Measurements from ENCODE around the gene KLK1. TPM values are rescaled to one million over a fixed set of nuclear protein-coding genes. Genes with fewer than 3 reads are reported as not detected.
"Not testable (repeated sequence)": the region's sequence is repeated elsewhere in the genome, so short reads cannot be mapped to it uniquely, and the experiment has no call there.

KLK1 gene
- total RNA-seq, 1 donor from 2014 or later, result 1.1 TPM

DNA sequence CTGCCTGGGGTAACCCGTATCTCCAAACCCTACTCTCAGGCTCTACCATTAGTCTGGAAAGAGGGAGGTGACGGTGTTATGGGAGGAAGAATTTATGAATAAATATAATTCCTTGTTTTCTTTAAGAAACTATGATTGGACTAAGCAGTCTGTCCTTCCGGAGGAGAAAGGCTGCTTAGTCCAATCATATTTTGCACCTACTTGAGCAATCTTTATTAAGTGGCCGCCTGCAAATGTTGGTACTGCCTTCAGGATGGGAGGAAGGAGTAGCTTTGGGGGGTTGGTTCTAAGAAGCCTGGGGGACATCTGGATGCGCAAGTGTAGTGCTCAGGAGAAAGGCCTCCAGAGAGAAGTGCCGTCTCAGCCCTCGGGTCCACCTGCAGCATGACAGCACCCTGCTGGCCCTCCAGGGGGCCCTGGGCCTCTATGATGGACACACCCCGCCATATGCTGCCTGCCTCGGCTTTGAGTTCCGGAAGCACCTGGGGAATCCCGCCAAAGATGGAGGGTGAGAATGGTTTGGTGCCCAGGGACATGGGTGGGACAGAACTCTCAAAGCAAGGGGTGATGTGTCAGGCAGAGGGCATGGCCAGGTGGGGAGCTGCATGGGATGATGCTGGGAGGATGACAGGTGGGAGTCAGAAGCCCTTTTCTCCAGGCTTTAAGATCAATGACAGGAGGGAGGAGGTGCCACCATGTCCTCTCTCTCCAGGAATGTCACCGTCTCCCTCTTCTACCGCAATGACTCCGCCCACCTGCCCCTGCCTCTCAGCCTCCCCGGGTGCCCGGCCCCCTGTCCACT, 29.3 kb downstream of the KLK1 start:
- no peak for DNase-seq (ENCODE audit: low spot score)

DNA sequence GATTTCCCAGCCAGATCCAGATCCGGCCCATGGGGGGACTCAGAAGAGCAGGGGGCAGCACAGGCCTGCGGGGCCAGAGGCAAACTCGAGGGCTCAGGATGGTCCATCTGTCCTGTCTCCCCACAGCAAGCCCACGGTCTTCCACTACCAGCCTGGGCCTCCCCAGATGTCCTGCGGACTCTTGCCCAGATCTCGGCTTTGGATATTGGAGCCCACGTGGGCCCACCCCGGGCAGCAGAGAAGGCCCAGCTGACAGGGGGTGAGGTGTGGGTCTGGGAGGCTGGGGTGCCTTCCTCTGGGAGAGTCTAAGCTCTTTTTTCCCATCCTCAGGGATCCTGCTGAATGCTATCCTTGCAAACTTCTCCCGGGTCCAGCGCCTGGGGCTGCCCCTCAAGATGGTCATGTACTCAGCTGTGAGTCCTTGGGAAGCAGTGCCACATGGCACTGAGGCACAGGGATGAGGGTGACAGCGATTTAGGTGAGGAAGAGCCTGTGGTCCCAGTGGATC, 30.0 kb downstream of the KLK1 start:
- no peak for DNase-seq (ENCODE audit: low spot score)

DNA sequence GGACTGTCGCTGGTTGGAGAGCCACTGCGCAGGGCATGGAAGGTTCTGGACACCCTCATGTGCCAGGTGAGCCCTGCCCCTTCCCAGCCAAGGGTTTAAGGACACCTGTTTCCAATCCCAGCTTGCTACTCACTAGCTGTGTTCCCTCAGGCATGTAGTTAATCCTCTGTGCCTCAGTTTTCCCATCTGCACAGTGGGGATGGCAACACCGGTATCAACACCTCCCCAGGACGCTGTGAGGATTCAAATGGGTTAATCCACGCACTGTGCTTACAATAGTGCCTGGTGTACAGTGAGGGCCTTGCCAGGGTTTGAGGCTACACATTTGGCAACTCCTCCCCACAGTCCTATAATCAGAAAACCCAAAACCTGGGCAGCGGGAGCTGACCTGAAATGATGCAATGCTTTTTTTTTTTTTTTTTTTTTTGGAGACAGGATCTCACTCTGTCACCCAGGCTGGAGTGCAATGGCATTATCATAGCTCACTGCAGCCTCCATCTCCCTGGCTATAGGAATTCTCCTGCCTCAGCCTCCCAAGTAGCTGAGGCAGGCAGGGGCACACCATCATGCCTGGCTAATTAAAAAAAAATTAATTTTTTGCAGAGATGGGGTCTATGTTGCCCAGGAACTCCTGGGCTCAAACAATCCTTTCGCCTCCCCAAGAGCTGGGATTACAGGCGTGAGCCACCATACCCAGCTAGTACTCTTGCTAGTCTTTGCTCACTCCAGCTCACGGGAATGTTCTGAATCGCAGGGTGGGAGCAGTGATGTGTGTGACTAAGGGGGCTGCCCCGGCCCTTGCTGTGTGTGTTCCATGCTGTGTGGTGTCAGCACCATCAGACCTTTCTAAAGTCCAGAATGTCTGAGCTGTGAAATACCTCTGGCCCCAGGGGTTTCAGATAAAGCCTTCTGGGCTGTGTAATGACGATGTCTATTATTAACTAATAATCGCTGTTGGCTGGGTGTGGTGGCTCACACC, 31.0 kb downstream of the KLK1 start:
- DNase-seq (ENCODE audit: low spot score), result no peak

DNA sequence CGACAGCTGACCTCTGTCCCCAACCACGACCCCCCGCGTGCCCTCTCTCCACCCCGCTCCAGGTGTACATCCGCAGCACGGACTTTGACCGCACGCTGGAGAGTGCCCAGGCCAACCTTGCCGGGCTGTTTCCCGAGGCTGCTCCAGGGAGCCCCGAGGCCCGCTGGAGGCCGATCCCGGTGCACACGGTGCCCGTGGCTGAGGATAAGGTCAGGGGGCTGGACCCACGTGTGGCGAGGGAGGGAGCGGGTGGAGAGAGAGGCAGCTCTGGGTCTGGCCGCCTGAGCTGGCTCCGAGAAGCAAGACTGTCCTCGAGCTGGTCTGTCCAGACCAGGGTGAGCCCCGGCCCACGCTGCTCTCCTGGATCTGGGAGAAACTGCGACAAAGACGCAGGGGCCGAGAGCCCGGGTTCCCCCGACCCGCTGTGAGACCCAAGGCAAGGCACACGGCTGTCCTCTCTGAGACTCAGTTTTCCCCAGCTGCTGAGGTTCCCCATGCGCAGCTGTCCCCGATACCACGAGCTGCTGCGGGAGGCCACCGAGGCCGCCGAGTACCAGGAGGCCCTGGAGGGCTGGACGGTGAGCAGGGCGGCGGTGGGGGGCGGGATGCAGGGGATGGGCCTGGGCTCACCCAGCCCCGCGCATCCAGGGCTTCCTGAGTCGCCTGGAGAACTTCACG, 31.9 kb downstream of the KLK1 start:
- no peak for DNase-seq (ENCODE audit: low spot score)

DNA sequence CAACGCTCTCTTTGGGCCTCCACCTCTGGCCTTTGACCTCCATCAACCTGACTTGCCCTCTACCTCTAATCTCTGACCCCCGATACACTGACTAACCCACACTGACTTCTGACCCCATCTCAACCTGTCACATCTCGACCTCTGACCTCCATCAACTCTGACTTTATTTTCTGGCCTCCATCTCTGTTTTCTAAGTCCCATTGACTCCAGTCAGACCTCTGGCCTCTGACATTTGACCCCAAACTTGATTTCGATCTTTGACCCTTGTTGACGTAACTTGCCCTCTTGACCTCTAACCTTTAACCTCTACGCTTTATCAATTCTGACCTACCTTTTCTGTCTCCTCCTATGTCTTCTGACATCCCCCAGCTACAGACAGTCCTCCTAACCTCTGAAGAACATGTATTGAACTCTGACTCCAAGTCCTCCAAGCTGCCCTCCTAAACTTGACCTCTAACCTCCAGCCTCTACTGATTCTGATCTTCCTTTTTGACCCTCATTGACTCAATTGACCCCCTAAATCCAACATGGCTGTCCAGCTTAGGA, 32.6 kb downstream of the KLK1 start:
- no peak for DNase-seq (ENCODE audit: low spot score)

DNA sequence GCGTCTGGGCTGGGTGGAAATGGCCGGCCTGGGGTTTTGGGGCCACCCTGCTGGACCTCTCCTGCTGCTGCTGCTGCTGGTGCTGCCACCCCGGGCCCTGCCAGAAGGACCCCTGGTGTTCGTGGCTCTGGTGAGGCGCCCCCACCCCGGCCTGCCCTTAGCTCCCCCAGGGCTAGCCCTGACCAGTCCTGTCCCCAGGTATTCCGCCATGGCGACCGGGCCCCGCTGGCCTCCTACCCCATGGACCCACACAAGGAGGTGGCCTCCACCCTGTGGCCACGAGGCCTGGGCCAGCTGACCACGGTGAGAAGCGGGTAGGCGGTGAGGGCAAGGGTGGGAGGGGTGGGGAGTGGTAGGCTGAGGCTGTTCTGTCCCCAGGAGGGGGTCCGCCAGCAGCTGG, 33.2 kb downstream of the KLK1 start, which contains the start of gene ACP4:
ACP4 (plus strand) TSS at position 20 of the 400 bp plus-strand sequence; CDS start at position 20, 0 bp downstream.
- DNase-seq (ENCODE audit: low spot score), result no peak

DNA sequence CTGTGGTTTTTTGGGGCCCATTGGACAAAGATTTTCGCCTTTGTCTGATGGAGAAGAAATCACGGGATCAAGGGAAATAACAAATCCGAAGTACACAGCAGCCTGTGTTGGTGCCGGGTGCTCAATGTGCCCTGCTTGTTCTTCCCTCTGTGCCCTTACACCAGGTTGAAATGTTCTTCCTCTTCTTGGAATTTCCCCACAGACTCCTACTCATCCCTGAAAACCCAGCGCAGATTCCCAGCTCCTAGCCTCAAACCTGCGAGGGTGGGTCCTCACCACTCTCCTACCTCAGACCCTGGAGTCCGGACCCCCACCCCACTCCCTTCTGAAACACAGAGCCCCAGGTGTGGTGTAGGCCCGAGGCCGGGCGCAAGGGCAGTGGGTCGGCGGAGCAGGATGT, 38.3 kb downstream of the KLK1 start:
- no peak for DNase-seq (ENCODE audit: low spot score)

DNA sequence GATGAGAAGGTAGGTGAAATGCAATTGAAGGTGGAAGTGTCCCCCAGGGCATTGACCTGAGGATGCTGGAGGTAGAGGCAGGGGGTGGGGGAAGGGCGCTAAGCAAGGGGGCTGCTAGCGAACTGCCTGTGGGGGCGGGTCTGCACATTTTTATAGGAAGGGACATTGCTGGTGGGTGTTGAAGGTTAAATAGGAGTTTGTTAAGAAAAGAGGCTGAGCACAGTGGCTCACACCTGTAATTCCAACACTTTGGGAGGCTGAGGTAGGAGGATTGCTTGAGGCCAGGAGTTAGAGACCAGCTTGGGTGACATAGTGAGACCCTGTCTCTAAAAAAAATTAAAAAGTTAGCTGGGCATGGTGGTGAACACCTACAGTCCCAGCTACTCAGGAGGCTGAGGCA, 38.9 kb downstream of the KLK1 start:
- no peak for DNase-seq (ENCODE audit: low spot score)

DNA sequence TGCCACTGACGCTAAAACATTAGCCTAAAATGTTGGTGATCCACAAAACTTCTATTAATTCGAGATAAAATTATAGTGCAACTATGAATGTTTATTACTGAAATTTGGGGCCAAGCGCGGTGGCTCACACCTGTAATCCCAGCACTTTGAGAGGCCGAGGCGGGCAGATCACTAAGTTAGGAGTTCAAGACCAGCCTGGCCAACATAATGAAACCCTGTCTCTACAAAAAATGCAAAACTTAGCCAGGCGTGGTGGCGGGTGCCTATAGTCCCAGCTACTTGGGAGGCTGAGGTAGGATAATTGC, 39.8 kb downstream of the KLK1 start:
- not testable (repeated sequence) for DNase-seq (ENCODE audit: low spot score)

DNA sequence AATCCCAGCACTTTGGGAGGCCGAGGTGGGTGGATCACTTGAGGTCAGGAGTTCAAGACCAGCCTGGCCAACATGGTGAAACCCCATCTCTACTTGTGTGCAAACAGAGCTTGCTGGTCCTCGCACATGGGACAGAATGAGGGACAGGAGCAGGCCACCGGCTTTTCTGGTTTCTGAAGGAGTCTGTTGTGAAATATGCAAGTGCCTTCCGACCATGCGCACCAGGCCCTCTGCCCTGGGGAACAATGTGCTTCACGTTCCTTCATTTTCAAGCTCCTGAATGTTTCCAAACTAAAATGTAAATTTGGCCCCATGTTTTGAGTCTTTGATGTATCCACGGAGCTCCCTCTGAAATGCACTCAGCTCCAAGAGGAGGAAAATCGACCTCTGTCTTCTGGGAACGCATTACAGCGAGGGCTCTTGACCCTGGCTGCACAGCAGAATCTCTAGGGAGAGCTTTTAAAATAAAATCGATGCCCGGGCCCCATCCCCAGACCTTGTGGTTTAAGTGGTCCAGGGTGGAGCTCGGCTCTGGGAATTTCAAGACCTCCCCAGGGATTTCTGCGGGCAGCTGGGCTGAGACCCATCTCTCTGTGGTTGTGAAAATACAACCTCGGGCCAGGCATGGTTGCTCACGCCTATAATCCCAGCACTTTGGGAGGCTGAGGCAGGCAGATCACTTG, 42.7 kb downstream of the KLK1 start:
- no peak for DNase-seq (ENCODE audit: low spot score)

DNA sequence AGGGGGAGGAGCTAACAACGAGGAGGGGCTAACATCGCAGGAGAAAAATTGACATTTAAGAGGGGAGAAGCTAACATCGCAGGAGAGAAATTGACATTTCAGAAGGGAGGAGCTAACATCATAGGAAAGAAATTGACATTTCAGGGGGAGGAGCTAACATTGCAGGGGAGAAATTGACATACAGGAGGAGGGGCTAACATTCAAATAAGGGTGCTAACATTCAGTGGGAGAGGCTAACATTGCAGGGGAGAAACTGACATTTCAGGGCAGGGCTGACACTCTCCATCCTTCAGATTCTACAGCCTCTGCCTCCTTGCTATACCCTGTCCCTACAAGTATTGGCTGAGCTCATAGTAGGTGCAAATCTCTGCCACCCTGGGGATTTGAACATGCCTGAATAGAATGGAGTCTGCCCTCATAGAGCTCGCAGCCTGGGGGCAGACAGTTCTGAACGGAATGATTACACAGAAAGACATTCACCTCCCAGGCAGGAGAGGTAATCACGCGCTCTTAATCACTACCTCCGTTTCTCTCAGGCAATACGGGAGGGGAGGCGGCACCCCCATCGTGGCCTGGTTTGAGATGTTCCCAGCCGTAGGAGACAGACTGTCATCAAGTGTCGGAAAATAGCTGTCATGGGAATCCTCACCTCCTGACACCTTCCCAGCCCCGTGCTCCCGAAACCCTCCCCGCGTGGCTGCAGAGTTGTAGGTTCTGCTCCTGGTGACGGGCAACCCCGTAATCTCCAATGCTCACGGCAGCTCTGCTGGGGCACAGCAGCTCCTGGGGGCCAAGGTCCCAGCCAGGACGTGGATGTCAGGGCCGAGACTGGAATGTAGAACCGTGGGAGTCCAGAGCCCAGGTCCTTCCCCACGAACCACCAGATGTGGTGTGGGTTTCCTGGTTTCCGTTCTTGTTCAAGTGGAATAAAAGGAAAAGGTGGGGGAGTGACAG, 43.8 kb downstream of the KLK1 start:
- no peak for DNase-seq (ENCODE audit: low spot score)

DNA sequence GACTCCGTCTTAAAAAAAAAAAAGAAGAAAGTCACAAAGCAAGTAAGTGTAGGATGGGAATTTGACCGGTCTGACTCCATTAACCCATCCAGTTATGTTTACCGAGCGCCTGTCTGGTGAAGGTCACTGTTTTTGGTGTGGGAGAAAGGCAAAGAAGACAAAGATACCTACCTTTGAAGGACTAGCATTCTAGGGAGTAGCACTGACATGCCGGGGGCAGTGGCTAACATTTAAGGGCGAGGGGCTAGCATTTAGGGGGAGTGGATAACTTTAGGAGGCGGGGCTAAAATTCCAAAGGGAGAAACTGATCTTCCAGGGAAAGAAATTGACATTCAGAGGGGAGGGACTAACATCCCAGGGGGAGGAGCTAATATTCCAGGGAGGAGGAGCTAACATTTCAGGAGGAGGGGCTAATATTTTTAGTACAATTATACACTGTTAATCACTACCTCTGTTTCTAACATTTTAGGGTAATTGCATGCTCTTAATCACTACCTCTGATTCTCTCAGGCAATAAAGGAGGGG, 44.6 kb downstream of the KLK1 start:
- no peak for DNase-seq (ENCODE audit: low spot score)

DNA sequence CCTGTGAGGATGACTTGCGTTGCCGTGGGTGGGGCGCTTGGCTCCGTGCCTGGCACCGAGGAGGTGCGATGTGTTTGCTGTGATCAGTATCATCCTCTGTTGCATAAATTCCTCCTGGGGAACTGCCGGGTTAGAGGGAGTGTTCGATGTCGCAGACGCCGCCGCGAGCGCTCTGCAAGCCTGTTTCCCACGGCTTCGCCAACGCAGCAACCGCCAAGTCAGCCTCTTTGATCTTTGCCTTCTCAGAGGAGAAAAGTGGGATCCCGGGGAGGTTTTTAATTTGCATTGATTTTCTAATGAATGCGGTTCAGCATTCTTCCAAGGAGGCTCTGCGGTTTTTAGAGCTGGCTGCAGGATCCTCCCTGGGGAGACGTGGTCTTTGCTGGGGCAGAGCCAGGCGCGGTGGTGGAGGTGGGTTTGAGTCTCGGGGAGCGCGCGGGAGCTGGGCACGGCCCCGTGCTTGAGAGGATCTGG, 45.7 kb downstream of the KLK1 start:
- no peak for DNase-seq (ENCODE audit: low spot score)

DNA sequence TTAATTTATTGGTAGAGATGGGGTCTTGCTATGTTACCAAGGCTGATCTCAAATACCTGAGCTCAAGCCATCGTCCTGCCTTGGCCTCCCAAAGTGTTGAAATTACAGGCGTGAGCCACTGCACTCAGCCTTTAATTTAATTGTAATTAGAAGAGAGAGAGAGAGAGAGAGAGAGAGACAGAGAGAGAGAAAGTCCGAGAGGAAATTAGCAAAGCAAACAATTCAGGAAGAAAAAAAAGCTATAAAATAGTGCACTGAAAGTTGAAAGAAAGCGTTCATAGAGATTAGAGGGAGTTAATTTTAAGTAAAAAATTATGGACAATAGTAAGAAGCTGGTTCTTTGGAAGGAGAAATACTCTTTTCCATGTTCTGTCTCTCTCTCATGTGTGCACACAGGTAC, 46.3 kb downstream of the KLK1 start:
- DNase-seq (ENCODE audit: low spot score), result no peak

DNA sequence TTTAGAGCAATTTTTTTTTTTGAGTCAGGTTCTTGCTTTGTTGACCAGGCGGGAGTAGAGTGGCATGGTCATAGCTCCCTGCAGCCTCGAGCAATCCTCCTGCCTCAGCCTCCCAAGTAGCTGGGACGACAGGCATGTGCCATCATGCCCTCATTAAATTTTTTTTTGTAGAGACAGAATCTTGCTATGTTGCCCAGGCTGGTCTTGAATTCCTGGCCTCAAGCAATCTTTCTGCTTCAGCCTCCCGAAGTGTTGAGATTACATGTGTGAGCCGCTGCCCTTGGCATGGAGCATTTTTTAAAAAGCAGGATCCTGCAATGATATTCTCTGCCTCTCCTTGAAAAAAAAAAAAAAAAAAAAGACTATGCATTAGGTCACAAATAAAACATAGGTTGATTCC, 47.5 kb downstream of the KLK1 start:
- DNase-seq (ENCODE audit: low spot score), result no peak

DNA sequence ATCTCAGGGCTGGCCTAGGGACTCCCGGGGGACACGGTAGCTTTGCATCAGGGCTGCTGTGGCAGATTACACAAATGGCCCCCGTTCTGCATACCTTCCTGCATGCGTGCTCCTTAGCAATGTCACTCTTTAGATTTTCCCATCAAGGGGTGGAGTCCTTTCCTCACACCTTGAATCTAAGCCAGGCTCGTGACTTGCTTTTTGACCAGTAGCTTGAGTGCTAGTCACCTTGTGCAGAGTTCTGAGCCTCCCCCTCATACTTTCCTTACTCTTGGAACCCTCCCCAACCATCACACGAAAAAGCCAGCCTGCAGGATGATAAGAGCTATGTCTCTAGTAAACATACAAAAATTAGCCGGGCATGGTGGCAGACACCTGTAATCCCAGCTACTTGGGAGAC, 50.1 kb downstream of the KLK1 start:
- DNase-seq (ENCODE audit: low spot score), result not testable (repeated sequence)

DNA sequence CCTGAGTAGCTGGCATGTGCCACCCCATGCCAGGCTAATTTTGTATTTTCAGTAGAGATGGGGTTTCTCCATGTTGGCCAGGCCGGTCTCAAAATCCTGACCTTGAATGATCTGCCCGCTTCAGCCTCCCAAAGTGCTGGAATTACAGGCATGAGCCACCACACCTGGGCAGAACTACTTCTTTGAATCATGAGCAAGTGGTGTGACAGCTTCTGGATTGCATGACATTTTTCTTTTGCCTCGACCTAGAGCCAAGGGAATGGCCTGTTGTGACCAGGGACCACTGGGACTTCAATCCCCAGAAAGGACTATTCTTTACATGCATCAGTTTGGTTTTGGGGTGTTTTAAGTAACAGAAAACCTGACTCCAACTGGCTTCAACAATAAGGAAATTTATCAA, 50.7 kb downstream of the KLK1 start:
- not testable (repeated sequence) for DNase-seq (ENCODE audit: low spot score)

DNA sequence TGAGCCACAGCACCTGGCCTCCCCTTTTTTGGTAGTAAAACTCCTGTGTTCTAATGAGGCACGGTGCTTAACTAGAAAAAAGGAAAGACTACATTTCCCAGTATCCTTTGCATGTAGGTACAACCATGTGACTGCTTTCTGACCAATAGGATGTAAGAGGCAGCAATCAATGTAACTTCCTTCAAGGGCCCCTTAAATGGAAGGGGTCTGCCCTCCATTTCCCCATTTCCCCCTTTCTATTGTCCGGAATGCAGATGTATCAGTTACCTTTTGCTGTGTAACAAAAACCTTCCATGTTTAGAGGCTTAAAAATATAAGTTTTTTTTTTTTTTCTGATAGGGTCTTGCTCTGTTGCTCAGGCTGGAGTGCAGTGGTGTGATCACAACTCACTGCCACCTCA, 51.1 kb downstream of the KLK1 start:
- no peak for DNase-seq (ENCODE audit: low spot score)

DNA sequence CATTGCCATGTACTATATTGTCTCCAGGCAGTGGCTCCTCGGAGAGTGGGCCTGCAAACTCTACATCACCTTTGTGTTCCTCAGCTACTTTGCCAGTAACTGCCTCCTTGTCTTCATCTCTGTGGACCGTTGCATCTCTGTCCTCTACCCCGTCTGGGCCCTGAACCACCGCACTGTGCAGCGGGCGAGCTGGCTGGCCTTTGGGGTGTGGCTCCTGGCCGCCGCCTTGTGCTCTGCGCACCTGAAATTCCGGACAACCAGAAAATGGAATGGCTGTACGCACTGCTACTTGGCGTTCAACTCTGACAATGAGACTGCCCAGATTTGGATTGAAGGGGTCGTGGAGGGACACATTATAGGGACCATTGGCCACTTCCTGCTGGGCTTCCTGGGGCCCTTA, 52.7 kb downstream of the KLK1 start:
- no peak for DNase-seq (ENCODE audit: low spot score)
